Measurements from ENCODE around the gene CSTPP1.
A peak's percentile ranks its signal among the peaks of the same experiment; 100 is the strongest.

Gene CSTPP1

DNA sequence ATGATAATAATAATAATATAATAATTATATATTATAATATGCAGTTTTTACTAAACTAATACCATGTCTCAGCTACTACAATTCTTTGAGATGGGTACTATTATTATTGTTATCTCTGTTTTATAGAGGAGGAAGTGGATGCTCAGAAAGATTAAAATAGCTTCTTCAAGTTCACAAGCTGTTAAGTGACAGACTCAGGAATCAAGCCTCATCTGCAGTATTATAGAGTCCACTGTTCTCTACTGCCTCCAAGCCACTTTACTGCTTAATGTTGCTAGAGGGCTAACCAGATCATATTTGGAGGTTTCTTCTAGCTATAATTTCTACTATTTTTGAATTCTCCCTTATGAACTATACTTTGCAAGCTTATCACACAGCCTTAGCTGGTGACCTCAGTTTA is 62.7 kb downstream of the CSTPP1 start:
- FAIRE-seq: no peak

DNA sequence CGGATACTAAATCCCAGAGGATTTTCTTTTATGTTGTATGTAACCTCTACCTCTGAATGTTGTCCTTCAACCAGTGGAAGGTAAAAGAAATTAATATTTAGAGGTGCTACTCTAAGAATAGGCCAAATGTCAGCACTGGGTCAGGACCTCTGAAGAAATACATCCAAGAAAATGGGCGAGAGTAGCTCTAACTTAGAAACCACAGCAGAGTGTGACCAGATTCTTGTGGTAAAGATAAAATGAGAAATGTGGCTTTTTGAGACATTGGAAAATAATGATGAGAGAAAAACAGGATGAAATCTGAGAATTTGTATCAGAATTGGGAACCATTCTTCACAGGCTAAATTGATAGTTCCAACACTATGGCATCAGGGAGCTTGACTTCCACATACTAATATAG is 63.5 kb downstream of the CSTPP1 start:
- FAIRE-seq: no peak

DNA sequence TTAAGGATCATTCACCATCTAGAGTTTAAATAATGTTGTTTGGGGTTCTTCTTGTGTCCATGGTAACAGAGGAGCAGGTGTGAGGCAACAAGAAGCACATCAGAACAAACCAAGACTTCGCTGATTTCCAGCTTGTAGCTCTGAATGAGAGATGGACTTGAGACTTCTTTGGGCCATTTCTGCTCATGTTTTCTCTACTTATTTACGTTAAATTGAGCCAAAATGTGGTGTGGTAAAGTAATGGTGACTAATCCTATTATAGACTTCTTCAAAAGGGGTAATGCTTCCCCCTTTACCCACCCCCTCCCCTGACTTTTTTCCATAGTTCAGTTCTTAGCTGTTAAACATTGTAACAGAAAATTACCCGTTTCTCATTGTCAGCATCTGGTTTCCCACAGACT is 65.2 kb downstream of the CSTPP1 start:
- no peak for FAIRE-seq

DNA sequence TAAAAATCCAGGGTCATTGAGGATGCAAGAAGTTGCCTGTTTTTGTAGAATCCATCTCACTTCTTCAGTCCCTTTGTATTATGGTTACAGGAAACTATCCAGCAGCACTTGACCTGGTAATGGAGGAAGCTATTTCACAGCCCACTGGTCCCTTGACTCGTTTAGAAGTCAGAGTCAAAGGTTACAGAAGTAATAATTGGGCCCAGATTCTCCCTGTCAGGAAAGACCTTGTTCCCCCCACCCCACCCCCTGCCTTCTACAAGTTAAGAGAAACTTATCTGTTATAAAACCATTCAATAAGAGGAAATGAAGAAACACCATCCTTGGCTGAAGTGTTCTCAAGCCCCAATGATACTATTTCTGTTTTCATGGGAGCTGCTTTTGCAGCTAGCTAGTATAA is 65.8 kb downstream of the CSTPP1 start:
- no peak for FAIRE-seq

DNA sequence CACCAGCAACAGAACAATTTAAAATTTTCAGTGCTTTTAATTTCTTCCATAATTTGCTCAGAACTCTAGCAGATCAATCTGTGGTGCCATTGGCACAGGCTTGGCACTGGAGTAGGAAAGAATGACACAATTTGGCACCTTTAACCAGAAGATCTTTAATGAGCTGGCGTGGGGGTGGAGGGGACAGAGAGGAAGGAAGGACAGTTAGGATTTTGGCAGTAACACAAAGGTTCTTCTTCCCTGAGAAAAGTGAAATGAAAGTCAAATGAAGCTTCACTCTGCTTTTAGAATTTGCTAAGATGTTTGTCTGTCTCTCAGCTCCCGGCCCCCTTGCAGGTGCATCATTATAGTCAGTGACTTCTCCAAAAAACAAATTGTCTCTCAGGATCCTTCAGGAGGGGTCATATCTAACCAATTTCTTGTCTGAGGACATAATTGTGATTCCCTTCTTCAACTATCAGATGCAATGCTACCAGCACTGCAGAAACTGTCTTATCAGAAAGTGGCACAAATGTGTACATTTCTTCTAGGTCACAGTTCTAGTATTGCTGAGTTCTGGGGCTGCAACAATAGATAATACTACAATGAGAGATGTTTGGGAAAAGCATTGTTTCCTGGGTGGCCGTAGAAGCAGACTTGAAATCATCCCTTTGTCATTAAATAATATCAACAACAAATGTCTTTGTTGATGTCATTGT is 66.8 kb downstream of the CSTPP1 start:
- FAIRE-seq: no peak

DNA sequence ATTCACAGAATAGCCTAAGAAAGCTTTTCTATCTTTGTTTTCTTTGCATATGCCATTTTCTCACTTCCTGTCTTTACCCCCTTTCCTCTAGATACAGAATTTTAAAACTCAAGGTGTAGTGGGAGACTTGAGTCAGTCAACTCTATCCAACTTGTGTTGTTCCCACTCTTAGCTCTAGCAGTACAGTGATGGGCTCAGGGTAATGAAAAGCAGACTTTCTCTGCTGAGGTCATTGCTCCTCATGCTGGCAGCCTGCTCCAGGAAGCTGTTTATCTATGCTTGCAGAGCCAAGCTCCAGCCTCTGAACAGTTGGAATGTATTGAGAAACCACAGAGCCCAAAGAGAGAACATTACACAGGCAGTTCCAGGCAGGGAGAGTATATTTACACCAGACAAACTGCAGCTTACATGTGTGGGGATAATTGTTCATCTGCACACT is 68.1 kb downstream of the CSTPP1 start:
- no peak for FAIRE-seq

DNA sequence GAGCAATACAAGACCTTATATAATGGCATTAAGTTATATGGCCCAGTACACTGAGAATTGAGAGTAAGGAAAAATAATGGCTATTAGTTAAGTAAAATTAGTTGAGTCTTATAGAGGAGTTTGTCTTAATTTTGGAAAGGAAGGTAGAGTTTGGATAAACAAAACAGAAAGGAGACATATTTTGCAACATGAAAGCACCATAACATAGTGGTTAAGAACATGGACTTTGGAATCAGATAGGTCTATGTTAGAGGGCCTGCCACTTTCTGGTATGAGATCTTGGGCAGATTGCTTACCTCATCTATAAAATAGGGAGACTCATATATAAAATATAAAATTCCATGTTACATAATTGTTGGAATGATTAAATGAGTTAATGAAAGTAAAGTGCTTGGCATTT is 68.9 kb downstream of the CSTPP1 start:
- no peak for FAIRE-seq

DNA sequence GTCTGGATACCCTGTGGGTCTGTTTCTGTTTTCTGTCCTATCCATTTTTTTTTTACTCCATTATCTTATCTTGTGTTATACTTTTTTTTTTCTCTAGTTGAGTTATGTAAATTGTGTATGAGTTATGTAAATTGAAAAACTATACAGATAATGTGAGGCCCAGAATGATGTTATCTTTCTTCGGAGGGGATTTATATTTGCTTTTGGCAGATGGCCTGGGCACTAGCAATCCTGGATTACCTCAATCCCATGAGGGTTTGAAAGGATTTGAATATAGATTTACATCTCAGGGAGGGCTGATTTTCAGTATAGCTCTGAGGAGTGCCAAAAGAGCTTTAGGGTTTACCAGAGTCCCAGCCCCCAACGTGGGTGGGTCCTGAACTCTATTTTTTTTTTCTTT is 71.0 kb downstream of the CSTPP1 start:
- no peak for FAIRE-seq

DNA sequence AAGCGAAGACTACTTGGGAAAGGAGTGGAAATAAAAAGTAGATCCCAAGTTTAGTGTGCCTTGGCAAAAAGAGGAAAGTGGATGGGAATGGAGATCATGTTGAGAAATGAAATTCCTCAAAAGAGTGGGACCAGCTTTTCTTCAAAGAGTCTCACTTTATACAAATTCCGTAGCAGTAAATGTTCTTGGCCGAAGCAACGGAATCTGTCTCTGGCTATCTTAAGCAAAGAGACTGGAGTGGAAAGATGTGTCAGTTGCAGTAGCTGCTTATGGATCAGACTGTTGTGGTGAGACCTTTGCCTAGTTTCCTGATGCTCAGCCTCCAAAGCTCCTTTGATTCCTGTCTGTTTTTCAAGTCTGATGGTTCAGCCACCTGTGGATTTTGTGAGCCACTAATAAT is 73.6 kb downstream of the CSTPP1 start:
- no peak for FAIRE-seq

DNA sequence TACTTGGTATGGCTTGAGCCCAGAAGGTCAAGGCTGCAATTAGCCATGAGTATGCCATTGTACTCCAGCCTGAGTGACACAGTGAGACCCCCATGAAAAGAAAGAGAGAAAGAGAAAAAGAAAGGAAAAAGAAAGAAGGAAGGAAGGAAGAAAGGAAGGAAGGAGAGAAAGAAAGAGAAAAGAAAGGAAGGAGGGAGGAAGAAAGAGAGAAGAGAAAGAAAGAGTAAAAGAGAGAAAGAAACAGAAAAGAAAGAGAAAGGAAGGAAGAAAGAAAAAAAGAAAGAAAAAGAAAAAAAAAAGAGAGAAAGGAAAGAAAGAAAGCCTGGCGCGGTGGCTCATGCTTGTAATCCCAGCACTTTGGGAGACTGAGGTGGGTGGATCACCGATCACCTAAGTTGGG is 77.5 kb downstream of the CSTPP1 start:
- no peak for FAIRE-seq

DNA sequence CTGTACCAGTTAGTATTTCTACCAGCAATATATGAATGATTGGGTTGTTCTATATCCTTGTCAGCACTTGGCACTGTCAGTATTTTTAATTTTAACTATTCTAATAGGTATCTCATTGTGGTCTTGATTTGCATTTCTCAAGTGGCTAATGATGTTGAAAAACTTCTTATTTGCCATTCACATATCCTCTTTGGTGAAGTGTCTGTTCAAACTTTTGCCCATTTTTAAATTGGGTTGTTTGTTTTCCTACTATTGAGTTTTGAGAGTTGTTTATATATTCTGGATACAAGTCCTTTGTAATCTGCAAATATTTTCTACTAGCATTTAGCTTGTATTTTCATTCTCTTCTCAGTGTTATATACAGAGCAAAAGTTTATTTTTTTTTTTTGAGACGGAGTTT is 82.1 kb downstream of the CSTPP1 start:
- FAIRE-seq: no peak

DNA sequence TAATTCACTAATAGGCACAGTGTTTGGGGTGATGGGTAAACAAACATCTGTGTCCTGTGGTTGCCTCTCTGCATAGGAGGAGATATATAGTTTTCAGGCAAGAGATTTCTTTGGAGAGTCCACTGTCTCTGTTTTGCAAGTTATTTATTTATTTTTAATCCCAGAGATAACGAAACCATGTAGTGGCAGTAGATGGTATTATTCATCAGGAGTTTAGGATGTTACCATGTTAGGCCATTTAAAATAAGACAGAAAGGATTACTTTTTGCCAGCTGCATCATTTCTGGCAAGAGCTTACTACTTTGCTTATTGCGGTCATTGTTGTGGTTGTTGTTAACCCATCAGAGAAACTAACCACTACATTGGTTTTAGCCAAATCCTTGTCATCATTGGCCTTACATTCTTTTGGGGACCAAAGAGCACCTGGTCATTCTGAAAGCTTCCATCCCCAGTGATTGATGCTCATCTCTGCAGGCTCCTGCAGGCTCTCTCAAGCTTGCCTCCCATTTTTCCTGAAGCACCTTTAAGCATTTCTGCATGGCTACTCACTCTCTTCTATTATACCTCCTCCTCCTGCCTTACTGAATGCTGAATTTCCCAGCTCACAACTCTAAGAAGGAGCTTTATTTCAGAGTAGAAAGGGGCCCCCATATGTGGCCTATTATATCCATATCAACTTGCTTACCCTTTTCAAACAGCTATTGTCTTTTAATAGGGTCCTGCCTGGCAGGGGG is 84.4 kb downstream of the CSTPP1 start:
- FAIRE-seq: no peak

DNA sequence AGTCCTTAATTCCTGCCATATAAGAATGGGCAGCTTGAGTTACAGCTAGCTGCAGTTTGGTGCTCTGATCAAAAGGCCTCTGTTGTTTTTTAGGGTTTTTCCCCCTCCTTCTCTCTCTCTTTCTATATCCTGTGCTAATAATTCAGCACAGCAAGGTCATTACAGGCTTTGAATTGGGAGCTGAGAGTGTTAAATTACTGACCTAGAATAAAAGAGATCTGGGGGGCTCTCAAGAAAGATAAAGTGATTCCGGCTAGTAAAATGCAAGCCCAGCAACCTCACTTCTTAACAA is 84.9 kb downstream of the CSTPP1 start:
- FAIRE-seq: no peak

DNA sequence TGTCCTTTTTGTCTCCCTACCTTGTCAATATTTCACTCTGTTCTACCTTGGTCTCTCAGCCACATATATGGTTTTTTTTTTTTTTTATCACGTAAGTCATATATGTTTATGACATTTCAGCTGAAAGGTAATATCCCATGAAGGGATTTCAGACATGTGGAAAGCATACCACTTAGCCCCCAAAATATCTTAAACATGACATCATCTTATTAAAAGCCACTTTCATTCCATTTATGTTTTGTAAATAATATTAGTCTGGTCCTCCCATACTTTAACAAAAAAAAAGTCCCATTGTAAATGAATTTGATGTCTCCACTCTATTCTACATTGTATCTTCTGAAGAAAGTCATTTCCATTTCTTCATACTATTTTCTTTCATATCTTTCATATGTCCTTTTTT is 85.4 kb downstream of the CSTPP1 start:
- FAIRE-seq: no peak

DNA sequence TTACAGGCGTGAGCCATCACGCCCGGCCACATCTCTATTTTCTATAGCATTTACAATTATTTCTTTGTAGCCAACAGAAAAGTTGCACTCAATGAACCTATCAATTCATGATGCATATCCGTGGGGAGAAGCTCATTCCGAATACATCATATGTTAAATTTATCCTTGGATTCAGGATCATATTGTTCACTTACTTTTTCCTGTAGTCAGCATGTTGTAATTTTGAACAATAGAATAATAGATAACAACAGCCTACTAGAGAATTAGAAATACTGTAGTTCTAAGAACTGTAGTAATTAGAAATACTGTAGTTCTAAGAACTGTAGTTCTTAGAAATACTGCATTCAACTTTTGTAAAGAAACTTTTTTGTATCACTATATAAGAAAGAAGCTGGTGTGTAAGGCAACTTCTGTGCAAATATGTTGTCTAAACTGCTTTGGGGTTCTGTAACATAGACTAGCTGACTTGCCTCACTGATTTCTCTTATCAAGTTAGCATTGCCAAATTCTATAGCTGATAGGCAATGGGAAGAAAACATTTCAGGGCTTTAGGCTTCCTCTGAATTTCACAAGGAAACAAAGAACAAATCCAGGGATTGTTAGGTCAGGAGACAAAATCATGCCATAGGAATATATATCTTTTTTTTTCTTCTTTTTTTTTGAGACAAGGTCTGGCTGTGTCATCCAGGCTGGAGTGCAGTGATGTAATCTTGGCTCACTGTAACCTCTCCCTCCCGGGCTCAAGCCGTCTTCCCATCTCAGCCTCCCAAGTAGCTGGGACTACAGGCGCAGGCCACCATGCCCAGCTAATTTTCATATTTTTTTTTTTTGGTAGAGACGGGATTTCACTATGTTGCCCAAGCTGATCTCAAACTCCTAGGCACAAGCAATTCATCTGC is 91.9 kb downstream of the CSTPP1 start:
- FAIRE-seq: peak; percentile 3

DNA sequence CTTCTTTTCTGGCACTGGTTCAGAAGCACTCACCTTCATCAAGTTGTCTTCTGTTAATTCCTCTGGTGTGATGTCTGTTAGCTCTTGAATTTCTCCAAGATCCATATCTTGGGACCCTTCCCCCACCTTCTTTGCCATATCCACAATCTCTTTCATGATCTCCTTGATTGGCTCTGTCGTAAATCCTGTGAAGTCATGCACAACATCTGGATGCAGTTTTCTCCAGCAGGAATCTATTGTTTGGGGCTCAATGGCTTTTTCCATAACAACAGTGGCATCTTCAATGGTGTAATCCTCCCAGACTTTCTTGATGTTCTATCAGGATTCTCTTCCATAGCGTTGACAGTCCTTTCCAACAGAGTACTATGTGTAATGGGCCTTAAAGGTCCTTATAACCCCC is 96.9 kb downstream of the CSTPP1 start:
- FAIRE-seq: no peak

DNA sequence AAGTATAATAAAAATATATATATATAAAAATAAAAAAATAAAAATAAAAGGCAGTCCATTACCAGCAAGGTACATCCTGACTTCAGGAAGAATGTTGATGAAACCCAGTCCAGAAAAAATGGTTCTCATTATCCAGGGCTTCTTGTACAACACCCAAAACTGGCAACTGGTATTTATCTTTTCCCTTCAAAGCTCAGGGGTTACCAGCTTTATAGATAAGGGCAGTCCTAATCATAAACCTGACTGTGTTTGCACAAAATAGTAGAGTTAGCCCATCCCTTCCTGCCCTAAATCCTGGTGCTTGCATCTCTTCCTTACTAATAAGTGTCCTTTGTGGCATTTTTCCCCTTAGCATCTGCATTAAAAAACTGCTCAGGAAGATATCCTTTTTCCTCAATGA is 97.5 kb downstream of the CSTPP1 start:
- no peak for FAIRE-seq

DNA sequence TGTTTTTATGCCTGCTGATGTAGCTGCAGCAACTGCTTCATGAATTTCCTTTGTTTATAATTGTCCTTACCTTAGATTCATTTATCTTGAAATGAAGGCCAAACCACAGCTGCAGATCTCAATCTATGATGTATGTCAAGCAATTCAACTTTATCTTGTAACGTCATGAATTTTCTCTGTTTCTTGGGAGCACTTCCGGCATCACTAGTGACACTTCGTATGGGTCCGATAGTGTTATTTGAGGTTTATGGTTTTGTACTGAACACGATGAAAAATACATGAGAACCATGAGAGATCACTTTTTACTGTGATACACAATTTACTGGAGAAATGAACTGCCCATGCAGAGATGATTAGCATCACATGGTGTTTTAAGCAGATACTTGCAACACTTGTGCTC is 98.5 kb downstream of the CSTPP1 start:
- FAIRE-seq: no peak

DNA sequence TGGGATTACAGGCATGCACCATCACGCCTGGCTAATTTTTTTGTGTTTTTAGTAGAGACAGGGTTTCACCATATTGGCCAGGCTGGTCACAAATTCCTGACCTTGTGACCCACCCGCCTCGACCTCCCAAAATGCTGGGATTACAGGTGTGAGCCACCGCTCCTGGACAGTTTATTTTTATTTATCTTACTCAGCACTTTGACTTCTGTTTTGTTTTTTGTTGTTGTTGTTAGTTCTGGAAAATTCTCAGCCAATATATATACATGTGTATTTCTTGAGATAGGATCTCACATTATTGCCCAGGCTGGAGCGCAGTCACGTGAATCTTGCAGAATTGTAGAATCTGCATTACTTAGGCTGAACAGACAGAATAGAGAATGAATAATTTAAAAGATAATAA is 107.6 kb downstream of the CSTPP1 start:
- FAIRE-seq: no peak

DNA sequence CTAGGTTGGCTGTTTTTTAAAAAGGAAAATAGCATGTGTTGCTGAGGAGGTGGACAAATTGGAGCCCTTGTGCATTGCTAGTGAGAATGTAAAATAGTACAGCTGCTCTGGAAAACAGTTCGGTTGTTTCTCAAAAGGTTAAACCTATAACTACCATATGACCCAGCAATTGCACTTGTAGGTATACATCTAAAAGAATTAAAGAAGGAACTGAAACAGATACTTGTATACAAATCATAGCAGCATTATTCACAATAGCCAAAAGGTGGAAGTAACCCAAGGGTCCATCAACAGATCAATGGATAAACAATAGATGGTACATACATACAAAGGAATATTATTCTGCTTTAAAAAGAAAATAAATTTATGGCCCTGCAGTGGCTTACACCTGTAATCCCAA is 111.4 kb downstream of the CSTPP1 start:
- FAIRE-seq: no peak

DNA sequence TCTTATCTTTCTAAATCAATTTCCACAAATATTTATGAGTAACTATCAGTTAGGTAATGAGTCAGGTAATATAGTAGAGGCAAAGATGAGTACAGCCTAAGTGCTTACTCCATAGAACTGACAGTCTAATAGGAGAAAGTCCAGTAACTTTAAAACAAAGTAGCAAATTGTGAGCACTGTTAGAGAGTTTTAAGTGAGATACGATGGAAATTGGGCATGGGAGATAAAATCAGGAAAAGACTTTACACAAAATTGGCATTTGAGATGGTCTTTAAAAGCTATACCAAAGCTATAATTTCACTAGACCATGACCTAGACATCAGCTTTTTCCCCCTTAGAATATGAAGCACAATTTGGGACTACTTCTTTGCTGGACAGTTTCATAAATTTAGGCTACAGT is 113.7 kb downstream of the CSTPP1 start:
- FAIRE-seq: no peak

DNA sequence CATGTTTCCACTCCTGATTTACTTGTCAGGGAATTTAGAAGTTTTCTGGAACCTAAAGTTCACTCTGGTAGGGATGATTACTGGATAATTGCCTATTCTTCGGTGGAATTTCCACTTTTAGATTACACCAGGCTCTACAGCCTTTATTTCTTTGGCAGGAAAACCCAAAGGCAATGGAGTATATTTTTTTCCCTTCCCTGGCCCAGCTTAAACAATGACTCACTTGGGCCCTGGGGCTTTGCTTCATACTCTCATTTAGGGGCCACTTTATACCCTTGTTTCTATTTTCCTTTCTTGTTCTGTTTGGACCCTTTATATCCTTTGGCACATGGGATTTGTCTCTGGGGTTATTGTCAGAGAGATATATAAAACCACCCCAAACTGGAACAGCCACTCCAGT is 114.7 kb downstream of the CSTPP1 start:
- no peak for FAIRE-seq

DNA sequence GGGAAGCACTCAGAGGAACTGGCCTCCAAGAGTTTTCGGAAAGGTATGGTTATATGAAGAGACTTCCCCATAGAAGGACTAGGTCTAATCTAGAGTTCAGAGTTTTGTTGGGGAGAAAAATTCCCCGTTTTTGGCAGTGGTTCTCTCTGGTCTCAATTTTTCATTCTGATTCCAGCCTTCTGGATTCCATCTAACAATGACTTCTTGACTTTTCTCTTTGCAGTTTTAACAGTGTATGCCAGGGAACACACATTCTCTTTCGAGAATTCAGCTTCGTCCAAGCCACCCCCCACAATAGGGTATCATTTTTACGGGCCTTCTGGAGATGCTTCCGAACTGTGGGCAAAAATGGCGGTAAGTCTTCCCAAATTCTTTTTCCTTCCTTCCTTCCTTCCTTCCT is 115.6 kb downstream of the CSTPP1 start:
- FAIRE-seq: no peak

DNA sequence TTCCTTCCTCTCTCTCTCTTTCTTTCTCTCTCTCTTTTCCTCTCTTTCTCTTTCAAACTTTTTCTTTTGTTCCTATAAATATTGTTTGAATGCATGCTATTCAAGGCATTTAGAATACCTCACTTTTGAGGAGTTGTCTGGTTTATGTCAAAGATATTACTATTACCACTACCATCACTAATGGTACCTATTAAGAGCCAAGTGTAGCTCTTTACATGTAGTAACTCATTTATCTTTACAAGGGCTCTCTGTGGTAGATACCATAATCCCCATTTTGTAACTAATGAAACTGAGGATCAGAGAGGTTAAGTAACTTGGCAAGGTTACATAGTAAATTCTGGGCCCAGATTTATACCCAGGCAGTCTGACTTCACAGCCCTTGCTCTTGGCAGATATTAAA is 116.0 kb downstream of the CSTPP1 start:
- no peak for FAIRE-seq
